HUES6 (cell line): Measurements from ENCODE around the gene DEPDC7.

Experiments used
- H3K27ac ChIP-seq: 2 replicates; pipeline ENCODE4 v1.7.0; 2013; ENCODE audit warnings: low read depth, mild to moderate bottlenecking, low read length, inconsistent platforms
- H3K27me3 ChIP-seq: 2 replicates; pipeline ENCODE4 v1.6.1; 2013; ENCODE audit warnings: low read length; ENCODE audit not compliant: control insufficient read depth, insufficient read depth
- H3K36me3 ChIP-seq: 2 replicates; pipeline ENCODE4 v1.6.1; 2013; ENCODE audit warnings: low read length; ENCODE audit not compliant: control insufficient read depth, insufficient read depth
- H3K4me1 ChIP-seq: 2 replicates; pipeline ENCODE4 v1.6.1; 2013; ENCODE audit warnings: low read length; ENCODE audit not compliant: control insufficient read depth, insufficient read depth
- H3K4me3 ChIP-seq: 2 replicates; pipeline ENCODE4 v1.5.1; 2013; ENCODE audit warnings: low read depth, low read length
- H3K9ac ChIP-seq: one replicate; pipeline ENCODE4 v1.6.1; 2013; ENCODE audit warnings: mild to moderate bottlenecking, low read length
- H3K9me3 ChIP-seq: 2 replicates; pipeline ENCODE4 v1.6.1; 2013; ENCODE audit warnings: low read depth, low read length; ENCODE audit not compliant: control insufficient read depth, insufficient read depth

Gene DEPDC7

DNA sequence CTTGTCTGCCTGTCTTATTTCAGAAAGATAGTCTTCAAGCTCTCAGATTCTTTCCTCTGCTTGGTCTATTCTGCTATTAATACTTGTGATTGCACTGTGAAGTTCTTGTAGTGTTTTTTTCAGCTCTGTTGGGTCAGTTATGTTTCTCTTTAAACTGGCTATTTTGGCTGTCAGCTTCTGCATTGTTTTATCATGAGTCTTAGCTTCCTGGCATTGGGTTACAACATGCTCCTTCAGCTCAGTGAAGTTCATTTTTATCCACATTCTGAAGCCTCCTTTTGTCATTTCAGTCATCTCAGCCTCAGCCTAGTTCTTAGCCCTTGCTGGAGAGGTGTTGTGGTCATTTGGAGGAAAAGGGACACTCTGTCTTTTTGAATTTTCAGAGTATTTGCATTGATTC is 15.5 kb upstream of the DEPDC7 start:
- H3K27me3 ChIP-seq = no peaks in the 10 kb centered on the region
- H3K4me1 ChIP-seq = no peaks in the 10 kb centered on the region
- no peaks in the 10 kb centered on the region for H3K36me3 ChIP-seq
- no peaks in the 10 kb centered on the region for H3K9me3 ChIP-seq
- no peak overlapping the region for H3K27ac ChIP-seq
- H3K9ac ChIP-seq = no peak overlapping the region
- H3K4me3 ChIP-seq = no peak overlapping the region

DNA sequence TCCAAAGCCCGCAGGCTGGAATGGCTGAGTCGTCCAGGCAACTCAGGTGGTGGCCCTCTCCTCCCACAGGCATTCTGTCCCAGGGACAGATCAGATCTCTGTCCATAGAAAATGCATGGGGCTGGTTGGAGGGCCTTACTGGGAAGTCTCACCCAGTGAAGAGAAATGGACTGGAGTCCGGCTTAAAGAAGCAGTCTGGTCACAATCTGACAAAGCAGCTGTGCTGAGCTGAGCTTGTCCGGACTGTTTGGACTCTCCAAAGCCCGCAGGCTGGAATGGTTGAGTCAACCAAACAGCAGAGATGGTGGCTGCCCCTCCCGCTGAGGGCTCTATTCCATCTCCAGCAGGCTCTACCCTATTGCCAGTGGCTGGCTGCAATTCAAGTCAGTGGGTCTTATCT is 14.4 kb upstream of the DEPDC7 start:
- H3K4me3 ChIP-seq = no peak overlapping the region
- H3K9me3 ChIP-seq = no peaks in the 10 kb centered on the region
- no peak overlapping the region for H3K27ac ChIP-seq
- H3K4me1 ChIP-seq = no peaks in the 10 kb centered on the region
- no peak overlapping the region for H3K9ac ChIP-seq
- H3K36me3 ChIP-seq = no peaks in the 10 kb centered on the region
- no peaks in the 10 kb centered on the region for H3K27me3 ChIP-seq

DNA sequence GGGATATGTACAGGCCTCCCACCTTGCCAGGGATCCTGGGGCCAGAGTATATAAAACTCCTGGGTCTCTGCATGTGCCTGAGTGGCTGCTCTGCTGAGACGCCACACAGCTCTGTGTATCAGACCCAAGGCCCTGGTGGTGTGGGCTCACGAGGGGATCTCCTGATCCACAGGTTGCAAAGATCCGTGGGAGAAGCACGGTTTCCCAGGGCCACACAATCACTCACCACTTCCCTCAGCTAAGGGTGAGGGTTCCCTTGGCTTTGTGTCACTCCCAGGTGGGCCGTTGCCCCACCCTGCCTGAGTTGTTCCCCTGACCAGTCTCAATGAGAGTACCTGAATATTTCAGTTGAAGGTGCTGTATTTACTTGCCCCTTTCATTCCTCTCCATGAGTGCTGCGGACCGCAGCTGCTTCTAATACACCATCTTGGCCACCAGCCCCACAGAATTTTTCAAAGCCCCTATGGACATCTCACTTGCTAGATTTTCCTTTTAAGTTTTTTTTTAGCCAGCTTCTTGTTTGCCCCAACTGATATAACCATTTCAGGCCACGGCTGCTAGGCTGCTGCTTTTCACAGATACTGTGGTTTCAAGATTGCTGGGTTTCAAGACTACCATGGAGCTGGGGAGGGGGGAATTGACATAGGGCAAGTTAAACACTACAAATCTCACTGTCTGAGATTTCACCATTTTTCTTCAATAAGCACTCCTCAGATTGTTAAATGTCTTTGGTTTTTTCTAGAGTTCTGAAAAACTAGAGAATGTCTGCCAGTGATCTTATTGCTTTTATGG is 13.7 kb upstream of the DEPDC7 start:
- H3K9ac ChIP-seq = no peak overlapping the region
- H3K36me3 ChIP-seq = no peaks in the 10 kb centered on the region
- no peaks in the 10 kb centered on the region for H3K27me3 ChIP-seq
- no peaks in the 10 kb centered on the region for H3K4me1 ChIP-seq
- no peak overlapping the region for H3K27ac ChIP-seq
- no peaks in the 10 kb centered on the region for H3K9me3 ChIP-seq
- no peak overlapping the region for H3K4me3 ChIP-seq

DNA sequence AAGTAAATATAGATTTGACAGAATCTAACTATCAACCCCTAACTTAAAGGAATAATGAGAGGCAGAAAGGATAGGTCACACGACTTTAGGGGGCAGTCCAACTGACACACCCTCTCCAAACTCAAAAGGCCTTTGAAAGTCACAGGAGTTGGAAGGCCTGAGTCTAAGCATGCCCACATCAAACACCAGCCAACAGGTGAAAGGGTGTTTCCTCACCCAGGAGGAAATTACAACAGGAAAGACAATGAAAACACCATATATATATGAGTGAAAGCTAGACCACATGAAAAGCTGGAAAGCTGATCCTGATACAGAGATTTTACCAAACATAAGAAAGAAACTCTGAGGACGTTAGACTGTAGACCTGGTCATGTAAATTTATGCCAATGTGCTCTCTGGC is 10.5 kb upstream of the DEPDC7 start:
- no peak overlapping the region for H3K9ac ChIP-seq
- no peaks in the 10 kb centered on the region for H3K27me3 ChIP-seq
- no peaks in the 10 kb centered on the region for H3K36me3 ChIP-seq
- no peaks in the 10 kb centered on the region for H3K9me3 ChIP-seq
- no peak overlapping the region for H3K27ac ChIP-seq
- no peak overlapping the region for H3K4me3 ChIP-seq
- no peaks in the 10 kb centered on the region for H3K4me1 ChIP-seq

- no peak overlapping the region for H3K9ac ChIP-seq
- no peaks in the 10 kb centered on the region for H3K27me3 ChIP-seq
- H3K27ac ChIP-seq = no peak overlapping the region
- no peak overlapping the region for H3K4me3 ChIP-seq
- no peaks in the 10 kb centered on the region for H3K4me1 ChIP-seq
- no peaks in the 10 kb centered on the region for H3K36me3 ChIP-seq
- no peaks in the 10 kb centered on the region for H3K9me3 ChIP-seq
These were observed 9.7 kb upstream of the DEPDC7 start for GRCh38 chr11:33006010-33006409.

DNA sequence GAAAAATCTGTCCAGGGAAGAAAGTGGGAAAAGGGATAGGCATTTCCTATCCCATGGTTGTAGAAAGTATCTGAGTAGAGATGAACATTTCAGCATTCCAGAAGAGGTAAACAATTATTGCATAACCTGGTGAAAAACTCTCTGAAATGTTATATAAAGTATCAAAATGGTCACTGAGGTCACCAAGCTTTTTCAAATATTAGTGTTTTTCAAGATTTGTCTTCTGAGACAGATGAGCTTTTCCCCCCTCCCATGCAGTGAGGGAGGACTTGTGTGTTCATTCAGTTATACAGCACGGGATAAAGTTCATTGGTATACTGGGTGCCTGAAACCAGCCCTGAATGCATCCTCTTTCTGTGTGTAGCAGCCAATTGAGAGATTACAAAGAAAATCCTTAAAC is 1.9 kb upstream of the DEPDC7 start:
- Histone ChIP-seq H3K27me3 (peaks cover 14% of the 10 kb centered on the region), H3K27ac (no peak overlapping the region), H3K4me1 (peaks cover 14% of the 10 kb centered on the region), H3K9me3 (no peaks in the 10 kb centered on the region), H3K9ac (no peak overlapping the region), H3K4me3 (no peak overlapping the region), H3K36me3 (no peaks in the 10 kb centered on the region)

DNA sequence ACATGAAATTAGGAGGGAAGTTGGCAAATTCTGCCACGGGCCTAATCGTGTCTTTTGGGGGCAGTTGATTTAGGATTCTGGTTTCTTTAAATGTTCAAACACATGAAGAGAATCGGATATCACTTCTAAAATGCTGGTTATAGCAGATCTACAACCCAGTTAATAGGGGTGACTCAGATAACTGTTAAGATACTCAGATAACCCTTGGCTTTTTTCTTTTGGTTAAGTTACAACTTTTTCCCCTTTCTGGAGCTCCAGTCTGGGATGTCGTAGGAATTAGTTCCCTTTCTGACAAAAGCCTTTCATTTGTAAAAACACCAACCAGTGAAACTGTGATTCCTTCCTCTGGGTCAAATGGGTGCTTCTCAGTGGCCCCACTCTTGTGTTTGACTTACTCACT is 976 bp downstream of the DEPDC7 start:
- Histone ChIP-seq H3K4me3 (peak overlapping the region; percentile 74), H3K9me3 (no peaks in the 10 kb centered on the region), H3K36me3 (no peaks in the 10 kb centered on the region), H3K4me1 (peaks cover 14% of the 10 kb centered on the region), H3K9ac (peak overlapping the region; percentile 54), H3K27me3 (peaks cover 14% of the 10 kb centered on the region), H3K27ac (no peak overlapping the region)

GRCh38 chr11:33017478-33017877 is 1.8 kb downstream of the DEPDC7 start:
- Histone ChIP-seq H3K36me3 (no peaks in the 10 kb centered on the region), H3K9me3 (no peaks in the 10 kb centered on the region), H3K4me1 (peaks cover 14% of the 10 kb centered on the region), H3K4me3 (no peak overlapping the region), H3K9ac (no peak overlapping the region), H3K27me3 (peaks cover 14% of the 10 kb centered on the region), H3K27ac (no peak overlapping the region)

DNA sequence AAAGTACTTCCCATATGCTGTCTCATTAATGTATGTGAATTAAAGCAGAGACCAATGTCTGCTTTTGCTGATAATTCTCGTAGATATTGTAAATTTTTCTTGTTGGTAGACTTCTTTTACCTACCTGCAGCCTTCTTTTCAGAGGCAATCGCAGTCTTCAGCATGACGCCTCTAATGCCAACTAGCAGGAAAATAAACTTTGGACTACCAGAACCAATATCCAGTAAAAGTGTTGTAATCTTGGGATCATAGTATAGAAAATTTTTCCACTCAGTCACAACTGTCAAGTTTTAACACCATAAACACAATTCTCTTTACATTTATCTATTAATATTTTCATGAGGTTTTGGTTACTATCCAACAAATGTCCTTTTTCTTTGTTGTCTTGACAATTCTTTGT is 2.3 kb downstream of the DEPDC7 start:
- Histone ChIP-seq H3K4me1 (peaks cover 14% of the 10 kb centered on the region), H3K36me3 (no peaks in the 10 kb centered on the region), H3K27ac (no peak overlapping the region), H3K9ac (no peak overlapping the region), H3K9me3 (no peaks in the 10 kb centered on the region), H3K4me3 (no peak overlapping the region), H3K27me3 (peaks cover 14% of the 10 kb centered on the region)

DNA sequence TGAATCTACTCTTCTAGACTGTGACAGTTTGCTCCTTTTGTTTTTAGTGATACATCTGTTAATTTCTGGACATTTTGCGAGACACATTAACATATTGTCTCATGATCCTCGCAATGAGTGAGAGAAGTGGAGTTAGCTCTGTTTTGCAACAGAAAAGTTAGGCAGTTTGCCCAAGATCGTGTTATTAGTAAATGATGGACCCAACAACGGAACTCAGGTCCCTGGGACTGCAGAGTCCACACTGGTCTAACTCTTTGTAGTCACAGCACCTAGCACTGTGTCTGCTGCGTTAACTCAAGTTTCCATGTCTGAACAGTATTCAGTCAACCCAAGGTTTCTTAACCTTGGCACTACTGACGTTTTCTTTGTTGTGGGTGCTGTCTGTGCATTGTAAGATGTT is 3.2 kb downstream of the DEPDC7 start:
- no peaks in the 10 kb centered on the region for H3K9me3 ChIP-seq
- no peaks in the 10 kb centered on the region for H3K36me3 ChIP-seq
- no peak overlapping the region for H3K9ac ChIP-seq
- H3K4me1 ChIP-seq = peaks cover 14% of the 10 kb centered on the region
- H3K27ac ChIP-seq = no peak overlapping the region
- H3K27me3 ChIP-seq = peaks cover 14% of the 10 kb centered on the region
- H3K4me3 ChIP-seq = no peak overlapping the region

DNA sequence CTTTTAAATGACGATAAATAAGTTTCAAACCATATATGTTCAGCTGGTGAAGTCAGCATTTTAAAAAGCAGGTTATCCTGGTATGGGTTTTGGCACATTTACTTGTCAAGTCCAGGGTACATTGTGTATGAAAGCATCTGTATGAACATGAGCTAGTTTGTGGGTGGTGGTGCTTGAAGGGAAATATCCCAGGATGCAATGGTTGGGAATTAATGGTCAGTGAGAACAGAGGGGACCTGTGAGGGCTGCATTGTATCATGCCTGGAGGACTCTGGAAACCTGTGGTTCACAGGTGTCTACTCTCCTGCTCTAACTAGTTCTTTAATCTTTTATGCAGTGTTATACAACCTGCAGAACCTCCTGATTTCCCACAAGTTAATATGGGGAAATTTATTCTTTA is 5.8 kb downstream of the DEPDC7 start:
- H3K4me1 ChIP-seq = peaks cover 21% of the 10 kb centered on the region
- H3K36me3 ChIP-seq = no peaks in the 10 kb centered on the region
- H3K27ac ChIP-seq = no peak overlapping the region
- H3K9ac ChIP-seq = no peak overlapping the region
- peaks cover 7% of the 10 kb centered on the region for H3K27me3 ChIP-seq
- no peak overlapping the region for H3K4me3 ChIP-seq
- no peaks in the 10 kb centered on the region for H3K9me3 ChIP-seq
